Stimulated activated naive CD8-positive, alpha-beta T cell treated with anti-CD3 and anti-CD28 coated beads, Interleukin-15, Interleukin-2, amounts not matched to agents 100 ng/mL and 50 ng/mL, for 24 hours (primary cell): ENCODE measurements around the gene ACTL8.

ENCODE experiments used
- H3K27ac Mint-ChIP-seq: one replicate; pipeline ENCODE4 v1.8.0; 2021; ENCODE audit warnings: mild to moderate bottlenecking, mixed read lengths
- H3K27me3 Mint-ChIP-seq: one replicate; pipeline ENCODE4 v1.8.0; 2021; ENCODE audit warnings: mixed read lengths
- H3K36me3 Mint-ChIP-seq: one replicate; pipeline ENCODE4 v1.8.0; 2021; ENCODE audit warnings: low read depth, mixed read lengths
- H3K4me1 Mint-ChIP-seq: one replicate; pipeline ENCODE4 v1.8.0; 2021; ENCODE audit warnings: low read depth, mixed read lengths
- H3K4me3 Mint-ChIP-seq: one replicate; pipeline ENCODE4 v1.8.0; 2021; ENCODE audit warnings: mild to moderate bottlenecking, mixed read lengths
- H3K9me3 Mint-ChIP-seq: one replicate; pipeline ENCODE4 v1.8.0; 2021; ENCODE audit warnings: mixed read lengths

ACTL8 gene, protein sequence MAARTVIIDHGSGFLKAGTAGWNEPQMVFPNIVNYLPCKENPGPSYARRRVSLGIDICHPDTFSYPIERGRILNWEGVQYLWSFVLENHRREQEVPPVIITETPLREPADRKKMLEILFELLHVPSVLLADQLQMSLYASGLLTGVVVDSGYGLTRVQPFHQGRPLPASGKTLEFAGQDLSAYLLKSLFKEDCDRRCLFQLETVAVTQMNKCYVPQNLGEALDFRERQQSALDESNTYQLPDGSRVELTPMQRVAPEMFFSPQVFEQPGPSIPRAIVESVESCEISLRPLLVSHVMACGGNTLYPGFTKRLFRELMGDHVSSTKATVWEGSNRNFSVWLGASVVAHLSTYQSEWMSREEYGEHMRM

DNA sequence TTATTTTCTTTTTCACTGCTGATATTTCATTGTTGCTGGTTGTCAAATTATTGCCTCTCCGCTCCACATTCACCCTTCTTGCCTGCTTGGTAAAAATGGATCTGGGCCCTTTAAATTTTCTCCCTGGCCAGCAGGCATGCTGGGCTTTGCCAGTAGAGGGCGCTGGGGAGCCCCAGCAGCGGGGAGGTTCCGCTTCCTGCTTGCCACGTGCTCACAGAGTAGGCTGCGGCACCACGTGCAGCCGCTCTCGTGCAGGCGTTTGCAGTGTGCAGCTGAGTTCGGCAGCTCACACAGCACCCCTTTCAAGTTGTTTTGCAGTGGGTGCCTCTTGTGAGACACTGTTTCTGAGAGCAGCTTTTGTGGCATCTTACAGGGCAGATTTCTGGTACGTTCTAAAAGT is at the start of gene ACTL8:
Gene ACTL8 (plus strand): TSS at position 214 of the 400 bp plus-strand sequence. CDS start 67,676 bp downstream, outside the sequence.
- Mint-ChIP-seq H3K9me3 (peaks cover 22% of the 10 kb centered on the region), H3K4me1 (no peaks in the 10 kb centered on the region), H3K36me3 (peaks cover 18% of the 10 kb centered on the region), H3K27ac (no peak within 1 kb of the TSS), H3K27me3 (peaks cover 3% of the 10 kb centered on the region), H3K4me3 (no peak within 1 kb of the TSS)

DNA sequence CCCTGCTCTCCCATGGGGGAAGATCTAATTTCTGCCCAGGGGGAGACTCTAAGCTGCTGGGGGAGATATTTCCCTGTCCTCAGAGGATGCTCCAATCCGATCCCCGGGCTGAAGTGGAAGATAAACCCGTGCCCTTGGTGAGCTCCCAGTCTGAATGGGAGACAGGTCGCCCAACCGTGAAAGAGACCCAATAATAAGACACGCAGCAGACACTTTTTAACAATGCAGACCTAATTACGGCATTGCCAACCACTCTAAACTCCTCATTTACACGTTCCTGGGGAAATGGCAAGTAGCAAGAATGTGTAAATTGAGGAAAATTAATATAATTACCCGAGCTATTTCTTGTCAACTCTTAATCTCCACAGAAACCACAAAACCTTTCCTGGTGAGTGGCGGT is 48.7 kb upstream of the ACTL8 start:
- H3K9me3 Mint-ChIP-seq: no peaks in the 10 kb centered on the region
- H3K27ac Mint-ChIP-seq: no peak overlapping the region
- H3K36me3 Mint-ChIP-seq: no peaks in the 10 kb centered on the region
- no peaks in the 10 kb centered on the region for H3K27me3 Mint-ChIP-seq
- H3K4me1 Mint-ChIP-seq: no peaks in the 10 kb centered on the region
- H3K4me3 Mint-ChIP-seq: no peak overlapping the region

DNA sequence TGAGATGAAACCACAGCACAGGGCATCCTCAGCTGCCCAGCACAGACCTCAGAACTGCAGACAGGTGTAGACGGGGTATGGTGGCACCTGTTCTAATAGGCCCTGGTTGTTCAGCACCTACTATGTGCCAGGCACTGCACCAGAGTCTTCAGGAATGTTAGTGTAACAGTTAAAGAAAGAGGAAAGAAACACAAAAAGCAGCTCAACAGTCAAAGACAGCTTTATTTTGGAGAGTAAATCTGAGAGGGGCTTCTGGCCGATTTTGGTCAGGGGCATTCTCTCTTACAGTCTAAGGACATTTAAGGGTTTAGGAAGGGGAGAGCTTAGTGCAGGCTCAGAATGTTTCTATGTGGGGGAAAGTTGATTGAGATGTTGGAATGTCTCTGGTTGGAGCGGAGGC is 45.2 kb upstream of the ACTL8 start:
- H3K36me3 Mint-ChIP-seq: no peaks in the 10 kb centered on the region
- H3K27ac Mint-ChIP-seq: no peak overlapping the region
- H3K9me3 Mint-ChIP-seq: no peaks in the 10 kb centered on the region

DNA sequence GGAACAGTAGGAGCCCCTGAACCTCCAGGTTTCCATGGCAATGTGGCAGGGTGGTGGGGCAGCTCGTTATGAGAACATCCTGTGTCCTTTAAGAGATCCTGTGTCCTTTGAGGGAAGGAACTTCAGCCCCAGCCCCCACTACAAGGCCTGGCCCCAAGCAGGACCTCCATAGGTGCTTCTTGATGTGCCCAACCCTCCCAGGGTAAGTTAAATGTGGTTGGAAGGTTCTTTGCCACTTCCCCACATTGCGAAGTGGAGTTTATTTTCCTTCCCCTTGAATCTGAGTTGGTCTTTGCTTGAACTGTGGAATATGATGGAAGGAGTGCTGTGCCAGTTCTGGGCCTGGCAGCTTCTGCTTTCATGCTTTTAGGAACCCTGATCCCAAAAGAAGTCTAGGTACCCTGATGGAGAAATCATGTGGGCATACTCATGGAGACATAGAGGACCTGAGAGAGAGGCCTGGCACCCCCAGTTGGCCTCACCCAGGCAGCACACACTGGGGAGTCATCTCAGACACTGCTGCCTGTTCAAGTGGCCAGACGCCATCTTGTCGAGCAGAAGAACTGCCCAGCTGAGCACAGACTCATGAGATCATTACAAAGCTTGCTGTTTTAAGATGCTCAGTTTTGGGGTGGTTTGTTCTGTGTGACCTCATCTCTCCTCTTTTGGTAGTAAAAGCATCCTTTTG is 44.1 kb upstream of the ACTL8 start:
- Mint-ChIP-seq H3K4me3 (no peak overlapping the region), H3K27me3 (peaks cover 6% of the 10 kb centered on the region), H3K36me3 (no peaks in the 10 kb centered on the region), H3K27ac (no peak overlapping the region), H3K9me3 (no peaks in the 10 kb centered on the region), H3K4me1 (no peaks in the 10 kb centered on the region)

More for the DNA sequence above, 45.2 kb upstream of the ACTL8 start:
- Mint-ChIP-seq H3K4me3 (no peak overlapping the region), H3K4me1 (no peaks in the 10 kb centered on the region), H3K27me3 (peaks cover 6% of the 10 kb centered on the region)

DNA sequence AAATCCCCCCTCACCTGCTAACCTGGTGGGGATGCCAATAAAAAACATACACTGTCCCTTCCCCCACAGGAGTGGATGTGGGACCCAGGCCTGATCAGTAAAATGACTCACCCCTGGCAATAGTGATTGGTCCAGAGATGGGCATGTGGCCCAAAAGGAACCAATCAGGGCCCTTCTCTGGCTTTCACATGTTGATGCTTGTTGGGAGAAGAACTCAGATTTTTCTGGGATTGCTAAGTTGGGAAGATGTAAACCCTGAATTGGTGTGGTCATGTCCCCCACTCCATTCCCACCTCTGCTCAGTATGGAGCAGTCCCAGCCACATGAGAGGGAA is 43.6 kb upstream of the ACTL8 start:
- Mint-ChIP-seq H3K27ac (no peak overlapping the region), H3K4me3 (no peak overlapping the region), H3K27me3 (peaks cover 6% of the 10 kb centered on the region), H3K4me1 (no peaks in the 10 kb centered on the region), H3K9me3 (no peaks in the 10 kb centered on the region), H3K36me3 (no peaks in the 10 kb centered on the region)

DNA sequence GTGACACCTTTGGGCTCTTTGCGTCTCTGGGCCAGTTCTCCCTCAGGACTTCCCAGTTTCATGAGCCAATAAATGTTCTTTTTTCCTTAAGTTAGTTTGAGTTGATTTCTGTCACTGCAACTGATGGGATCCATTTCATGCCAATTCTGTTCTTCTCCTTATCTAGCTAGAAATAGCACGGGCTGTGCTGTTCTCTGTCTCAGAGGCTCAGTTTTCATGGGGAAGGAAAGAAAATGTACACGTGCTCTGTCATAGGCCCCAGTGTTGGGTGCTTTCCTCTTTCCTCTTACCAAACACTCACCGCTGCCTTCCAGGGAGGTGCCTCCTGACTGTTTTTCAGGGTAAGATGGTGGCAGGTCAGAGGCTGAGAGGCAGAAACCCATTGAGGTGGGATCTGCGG is 43.2 kb upstream of the ACTL8 start:
- H3K4me3 Mint-ChIP-seq: no peak overlapping the region
- H3K27me3 Mint-ChIP-seq: peaks cover 6% of the 10 kb centered on the region
- H3K9me3 Mint-ChIP-seq: no peaks in the 10 kb centered on the region
- H3K36me3 Mint-ChIP-seq: no peaks in the 10 kb centered on the region
- H3K4me1 Mint-ChIP-seq: no peaks in the 10 kb centered on the region
- H3K27ac Mint-ChIP-seq: no peak overlapping the region

DNA sequence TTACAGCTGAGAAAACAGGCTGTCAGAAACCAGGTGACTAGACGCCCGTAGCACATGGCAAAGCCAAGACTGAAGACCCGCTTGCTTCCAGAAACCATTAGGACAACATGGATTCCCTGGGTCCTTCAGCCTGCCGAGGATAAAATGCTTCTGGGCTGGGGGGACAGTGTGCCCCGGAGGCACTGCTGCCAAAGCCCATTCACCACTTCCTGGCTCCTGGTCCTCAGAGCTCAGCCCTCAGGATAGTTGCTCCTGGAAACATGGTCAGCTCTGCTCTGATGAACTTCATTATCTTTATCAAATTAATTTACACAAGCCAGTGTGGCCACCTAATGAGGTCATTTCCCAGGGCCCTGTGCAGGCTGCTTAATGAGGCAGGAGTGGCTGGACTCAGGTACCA is 41.1 kb upstream of the ACTL8 start:
- no peaks in the 10 kb centered on the region for H3K9me3 Mint-ChIP-seq
- no peak overlapping the region for H3K27ac Mint-ChIP-seq
- H3K4me3 Mint-ChIP-seq: no peak overlapping the region
- peaks cover 6% of the 10 kb centered on the region for H3K27me3 Mint-ChIP-seq
- H3K36me3 Mint-ChIP-seq: no peaks in the 10 kb centered on the region
- no peaks in the 10 kb centered on the region for H3K4me1 Mint-ChIP-seq

DNA sequence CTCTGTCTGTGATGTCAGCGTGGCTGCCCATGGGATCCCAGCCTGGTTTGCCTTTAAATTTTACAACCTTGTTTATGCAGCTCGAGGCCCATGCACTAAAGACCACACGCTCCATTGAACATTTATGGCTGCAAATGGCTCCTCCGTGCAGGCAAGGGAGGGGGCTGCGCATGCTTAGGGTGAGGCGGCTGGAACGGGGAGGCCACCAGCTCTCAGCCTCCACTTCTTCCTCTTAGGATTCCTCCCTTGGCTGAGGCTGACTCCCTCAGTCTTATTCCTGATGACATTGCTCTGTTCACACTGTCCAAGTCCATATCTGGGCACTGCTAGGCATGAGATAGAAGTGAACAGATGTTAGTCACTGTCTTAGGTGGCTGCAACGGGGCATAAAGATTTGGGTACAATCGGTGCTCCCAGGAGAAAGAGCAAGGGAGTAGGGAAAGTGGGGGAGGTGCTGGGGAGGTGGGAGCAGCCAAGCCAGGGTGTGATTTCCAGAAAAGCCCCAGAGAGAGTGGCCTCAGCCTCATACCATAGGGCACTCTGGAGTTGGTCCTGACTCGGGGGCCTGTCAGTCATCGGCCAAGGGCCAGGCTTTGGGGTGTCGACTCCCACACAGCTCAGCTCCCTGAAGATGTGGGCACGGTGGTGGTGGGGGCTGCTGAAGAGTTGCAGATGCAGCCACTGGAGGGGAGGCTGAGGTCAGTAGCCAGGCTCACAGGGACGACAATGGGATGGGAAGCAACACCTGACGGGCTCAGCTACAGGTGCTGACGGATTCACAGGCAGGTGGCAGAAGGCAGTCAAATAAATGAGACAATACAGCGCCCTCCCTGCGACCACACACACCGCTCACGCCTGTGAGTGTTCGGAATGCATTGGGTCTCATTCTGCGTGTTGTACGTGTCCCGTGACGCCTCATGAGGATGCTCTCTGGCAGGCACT is 37.3 kb upstream of the ACTL8 start:
- H3K27me3 Mint-ChIP-seq: peaks cover 9% of the 10 kb centered on the region
- H3K36me3 Mint-ChIP-seq: no peaks in the 10 kb centered on the region
- no peaks in the 10 kb centered on the region for H3K4me1 Mint-ChIP-seq
- H3K27ac Mint-ChIP-seq: no peak overlapping the region
- no peaks in the 10 kb centered on the region for H3K9me3 Mint-ChIP-seq
- H3K4me3 Mint-ChIP-seq: no peak overlapping the region

DNA sequence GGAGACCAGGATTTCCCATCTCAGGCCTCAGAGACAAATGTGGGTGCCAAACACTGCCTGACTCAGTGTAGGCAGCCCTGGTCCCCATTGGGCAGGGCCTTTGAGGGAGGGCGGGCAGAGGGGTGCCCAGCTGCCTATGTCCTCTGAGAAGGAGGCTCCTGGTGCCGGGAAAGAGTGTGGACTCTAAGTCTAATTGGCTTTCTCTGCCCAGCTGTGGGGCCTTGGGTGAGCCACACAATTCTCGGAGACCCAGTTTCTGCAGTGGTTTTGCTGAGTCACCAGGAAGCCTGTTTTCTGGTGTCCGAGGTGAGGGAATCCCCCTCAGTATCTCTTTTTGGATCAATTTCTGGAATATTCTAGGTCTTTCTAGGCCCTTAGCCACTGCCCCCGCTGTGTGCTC is 35.3 kb upstream of the ACTL8 start:
- no peak overlapping the region for H3K27ac Mint-ChIP-seq
- H3K4me3 Mint-ChIP-seq: no peak overlapping the region
- H3K4me1 Mint-ChIP-seq: no peaks in the 10 kb centered on the region
- H3K9me3 Mint-ChIP-seq: no peaks in the 10 kb centered on the region
- peaks cover 4% of the 10 kb centered on the region for H3K27me3 Mint-ChIP-seq
- no peaks in the 10 kb centered on the region for H3K36me3 Mint-ChIP-seq

DNA sequence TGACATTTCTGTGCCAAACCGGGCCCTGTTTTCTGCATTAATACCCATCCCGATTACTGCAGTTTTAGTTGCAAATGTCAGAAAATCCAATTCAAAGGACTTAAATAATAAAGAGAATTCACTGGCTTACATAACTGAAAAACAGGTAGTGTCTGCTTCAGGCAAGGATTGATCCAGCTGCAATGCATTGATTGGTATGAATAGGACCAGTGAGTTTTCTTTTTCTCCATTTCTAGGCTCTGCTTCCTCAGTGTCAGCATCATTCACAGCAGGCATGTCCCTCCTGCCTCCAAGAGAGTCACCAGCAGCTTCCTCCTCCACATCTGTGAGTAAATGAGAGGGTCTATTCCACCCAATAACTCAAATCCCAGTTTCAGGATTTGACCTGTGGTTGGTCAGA is 33.7 kb upstream of the ACTL8 start:
- Mint-ChIP-seq H3K4me3 (no peak overlapping the region), H3K27me3 (peaks cover 4% of the 10 kb centered on the region), H3K9me3 (no peaks in the 10 kb centered on the region), H3K4me1 (no peaks in the 10 kb centered on the region), H3K27ac (no peak overlapping the region), H3K36me3 (no peaks in the 10 kb centered on the region)

DNA sequence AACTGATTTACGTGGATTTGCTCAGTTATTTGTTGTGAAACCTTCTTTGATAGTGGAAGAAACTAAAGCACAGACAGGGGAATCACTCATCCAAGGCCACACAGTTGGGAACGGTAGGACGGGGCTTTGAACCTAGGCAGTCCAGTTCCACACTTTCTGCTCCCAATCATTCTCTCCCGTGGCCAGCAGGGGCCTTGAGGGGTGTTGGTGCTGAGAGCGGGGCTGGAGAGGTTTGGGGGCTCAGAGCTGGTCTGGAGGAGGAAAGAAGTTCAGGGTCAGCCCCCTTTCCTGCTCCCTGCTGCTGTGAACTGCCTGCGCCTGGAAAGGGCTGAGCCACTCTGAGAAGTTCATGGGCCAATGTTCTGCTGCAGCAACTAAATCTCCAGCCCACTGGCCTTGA is 31.4 kb upstream of the ACTL8 start:
- no peaks in the 10 kb centered on the region for H3K36me3 Mint-ChIP-seq
- no peaks in the 10 kb centered on the region for H3K9me3 Mint-ChIP-seq
- peaks cover 4% of the 10 kb centered on the region for H3K27me3 Mint-ChIP-seq
- H3K4me1 Mint-ChIP-seq: no peaks in the 10 kb centered on the region
- no peak overlapping the region for H3K4me3 Mint-ChIP-seq
- H3K27ac Mint-ChIP-seq: no peak overlapping the region

DNA sequence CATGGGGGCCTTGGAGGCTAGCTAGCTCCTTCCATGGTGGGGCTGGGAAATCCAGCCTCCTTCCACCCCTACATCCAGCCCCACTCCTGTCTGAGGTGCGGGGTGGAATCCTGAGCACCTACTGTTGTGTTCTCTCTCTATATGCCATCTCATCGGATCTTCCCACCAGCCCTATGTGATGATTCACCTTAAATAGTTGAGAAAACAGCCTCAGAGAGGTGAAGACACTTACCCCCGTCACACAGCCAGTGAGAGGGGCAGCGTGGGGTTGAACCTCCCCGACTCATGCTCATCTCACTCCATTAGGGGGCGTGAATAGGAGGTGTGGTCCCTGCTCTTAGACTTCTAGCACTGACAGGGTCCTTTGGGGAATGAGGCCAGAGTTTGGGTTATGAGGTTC is 31.0 kb upstream of the ACTL8 start:
- Mint-ChIP-seq H3K27me3 (peaks cover 4% of the 10 kb centered on the region), H3K4me1 (no peaks in the 10 kb centered on the region), H3K9me3 (no peaks in the 10 kb centered on the region), H3K4me3 (no peak overlapping the region), H3K36me3 (no peaks in the 10 kb centered on the region), H3K27ac (no peak overlapping the region)

DNA sequence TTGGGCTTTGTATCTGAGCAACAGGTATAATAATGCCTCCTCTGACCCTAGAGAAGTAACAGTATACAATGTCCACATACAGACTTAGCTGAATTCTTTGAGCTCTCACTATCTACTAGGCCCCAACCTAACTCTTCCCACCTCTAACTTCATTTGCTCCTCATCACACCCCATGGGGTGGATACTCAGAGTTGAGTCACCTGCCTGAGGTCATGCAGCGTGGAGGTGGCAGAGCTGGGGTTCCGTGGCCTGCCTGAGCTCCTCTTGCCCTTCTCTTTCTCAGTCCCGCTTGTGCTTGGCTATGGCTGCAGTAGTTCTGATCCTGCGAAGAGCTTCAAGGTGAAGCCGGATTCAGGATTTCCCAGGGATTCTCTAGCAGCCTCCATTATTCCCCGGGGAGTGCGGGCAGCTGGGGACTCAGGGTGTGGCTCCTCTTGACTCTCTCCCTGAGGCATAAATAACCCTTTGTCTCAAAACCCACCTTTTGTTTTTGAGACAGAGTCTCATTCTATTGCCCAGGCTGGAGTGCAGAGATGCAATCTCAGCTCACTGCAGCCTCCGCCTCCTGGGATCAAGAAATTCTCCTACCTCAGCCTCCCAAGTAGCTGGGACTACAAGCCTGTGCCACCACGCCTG is 29.9 kb upstream of the ACTL8 start:
- H3K4me1 Mint-ChIP-seq: no peaks in the 10 kb centered on the region
- no peak overlapping the region for H3K4me3 Mint-ChIP-seq
- H3K36me3 Mint-ChIP-seq: no peaks in the 10 kb centered on the region
- H3K27me3 Mint-ChIP-seq: peaks cover 4% of the 10 kb centered on the region
- no peak overlapping the region for H3K27ac Mint-ChIP-seq
- H3K9me3 Mint-ChIP-seq: no peaks in the 10 kb centered on the region

DNA sequence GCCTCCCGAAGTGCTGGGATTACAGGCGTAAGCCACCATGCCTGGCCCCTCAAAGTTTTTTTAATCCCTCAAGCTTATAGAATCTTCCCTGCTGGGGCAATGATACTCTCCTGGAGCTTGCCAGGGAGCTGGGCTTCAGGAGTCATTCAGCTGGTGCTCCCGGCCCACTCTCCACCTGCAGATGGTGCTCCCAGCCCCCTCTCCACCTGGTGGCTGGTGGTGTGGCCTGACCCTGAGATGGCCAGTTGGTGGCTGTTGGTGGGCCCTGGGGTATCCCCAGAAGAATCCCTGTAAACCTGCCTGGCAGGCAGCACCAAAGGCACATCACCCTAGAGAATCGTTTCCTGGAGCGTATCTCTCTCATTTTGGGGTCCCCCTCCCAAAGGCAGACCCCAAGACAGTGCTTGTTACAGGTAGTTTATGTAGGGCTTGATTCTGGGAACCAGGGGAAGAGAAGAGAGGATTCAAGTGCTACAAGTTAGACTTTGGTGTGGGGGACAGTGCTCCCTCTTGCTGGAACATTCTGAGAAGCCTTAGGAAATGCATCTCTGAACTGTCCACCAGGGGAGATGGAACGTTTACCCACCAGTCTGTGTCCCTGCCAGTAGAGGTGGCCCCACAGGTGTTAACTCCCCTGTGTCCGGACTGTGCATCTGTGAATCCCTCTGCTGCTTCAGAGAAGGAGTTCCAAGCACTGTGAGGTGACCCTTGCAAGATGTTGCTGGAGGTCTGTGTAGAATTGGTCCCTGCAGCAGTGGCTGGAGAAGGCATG is 29.1 kb upstream of the ACTL8 start:
- H3K4me3 Mint-ChIP-seq: no peak overlapping the region
- no peaks in the 10 kb centered on the region for H3K36me3 Mint-ChIP-seq

More for the DNA sequence above, 29.1 kb upstream of the ACTL8 start:
- peaks cover 4% of the 10 kb centered on the region for H3K27me3 Mint-ChIP-seq
- no peaks in the 10 kb centered on the region for H3K9me3 Mint-ChIP-seq
- no peaks in the 10 kb centered on the region for H3K4me1 Mint-ChIP-seq
- H3K27ac Mint-ChIP-seq: no peak overlapping the region
